BLaER1 treated with 17β-estradiol and CSF1 and Interleukin-3, amounts not matched to agents 10 nM and 100 nM (cell line): ENCODE data around the gene KCTD6.

Source experiments
- H3K27ac ChIP-seq, 11 experiments: shearing (Covaris generic); formaldehyde crosslinking; 2 replicates each; pipeline ENCODE4 v1.8.1; 2022
- H3K27me3 ChIP-seq, 11 experiments: shearing (Covaris generic); formaldehyde crosslinking; 2 replicates each; pipeline ENCODE4 v1.8.1; 2022
- H3K36me3 ChIP-seq, 11 experiments: shearing (Covaris generic); formaldehyde crosslinking; 2 replicates each; pipeline ENCODE4 v1.8.1; 2022
- H3K4me1 ChIP-seq, 10 experiments: shearing (Covaris generic); formaldehyde crosslinking; 2 replicates each; pipeline ENCODE4 v1.8.1; 2022
- H3K4me2 ChIP-seq, 11 experiments: shearing (Covaris generic); formaldehyde crosslinking; 2 replicates each; pipeline ENCODE4 v1.8.1; 2022
- H3K4me3 ChIP-seq, 10 experiments: shearing (Covaris generic); formaldehyde crosslinking; 2 replicates each; pipeline ENCODE4 v1.8.1; 2022
- H3K9ac ChIP-seq, 11 experiments: shearing (Covaris generic); formaldehyde crosslinking; 2 replicates each; pipeline ENCODE4 v1.8.1; 2022
- H3K9me3 ChIP-seq, 11 experiments: shearing (Covaris generic); formaldehyde crosslinking; replicated peaks in 1 of 11; 2 replicates each; pipeline ENCODE4 v1.8.1; 2022
- H4K20me1 ChIP-seq, 11 experiments: shearing (Covaris generic); formaldehyde crosslinking; 2 replicates each; pipeline ENCODE4 v1.8.1; 2022
- Cebpa-rat ChIP-seq, 11 experiments: shearing (Covaris generic); IDR thresholded peaks; 2 replicates each; pipeline ENCODE4 v1.8.1; 2022

Gene KCTD6

DNA sequence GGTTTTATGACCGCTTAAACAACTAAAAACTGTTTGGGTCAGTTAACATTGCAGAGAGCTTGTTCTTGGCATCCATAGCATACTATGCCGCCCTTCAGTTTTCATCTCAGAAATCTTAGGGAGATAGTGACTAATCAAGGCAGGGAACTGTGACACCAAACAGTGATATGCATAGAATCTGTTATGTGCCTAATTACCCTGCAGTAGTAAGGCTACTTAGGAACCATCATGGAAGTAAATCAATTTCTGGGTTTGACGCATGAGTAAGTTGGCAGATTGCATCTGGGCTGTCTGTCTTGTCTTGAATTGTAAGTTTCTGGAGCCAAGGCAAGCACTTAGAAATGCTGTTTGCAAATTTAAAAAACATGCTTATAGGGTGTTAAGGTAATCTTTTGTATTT is 22.5 kb downstream of the KCTD6 start:
- Histone ChIP-seq H3K36me3 (0 out of 22 replicates have a peak, but pooled peaks cover 0 to 4% (median 0%) of the 10 kb centered on the region in 11 experiments), H3K27ac (no peak overlapping the region), H3K27me3 (no peaks in the 10 kb centered on the region), H3K4me2 (no peak overlapping the region), H3K4me1 (no peaks in the 10 kb centered on the region), H3K9ac (no peak overlapping the region), H3K4me3 (no peak overlapping the region), H4K20me1 (no peaks in the 10 kb centered on the region), H3K9me3 (no peaks in the 10 kb centered on the region)
- no peak for TF ChIP-seq Cebpa-rat (IDR thresholded peaks at IDR 0.05)

DNA sequence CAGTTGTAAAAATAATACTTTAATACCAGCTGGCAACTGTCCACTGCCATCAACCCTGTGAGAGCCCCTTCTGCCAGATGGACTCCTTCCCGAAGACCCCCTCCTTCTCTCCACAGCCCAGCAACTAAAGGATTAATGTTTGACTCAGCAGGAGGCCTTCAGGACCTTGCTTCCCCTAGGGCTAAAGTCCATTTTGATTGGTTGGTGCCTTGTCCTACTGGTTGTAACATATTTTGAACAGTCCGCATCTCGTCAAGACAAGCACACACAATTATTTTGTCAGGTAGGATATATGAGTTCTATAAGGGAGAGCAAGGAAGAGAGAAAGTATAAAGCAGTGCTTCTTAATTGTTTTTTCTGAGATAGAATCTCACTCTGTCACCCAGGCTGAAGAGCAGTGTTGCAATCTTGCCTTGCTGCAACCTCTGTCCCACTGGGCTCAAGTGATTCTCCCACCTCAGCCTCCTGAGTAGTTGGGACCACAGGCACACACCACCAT is 26.4 kb downstream of the KCTD6 start:
- H3K36me3 ChIP-seq: no peaks in the 10 kb centered on the region
- no peak for TF ChIP-seq Cebpa-rat (IDR thresholded peaks at IDR 0.05)
- H3K9ac ChIP-seq: no peak overlapping the region
- H3K4me1 ChIP-seq: peaks cover 0 to 22% (median 0%) of the 10 kb centered on the region in 10 experiments; a peak in 7 of 20 replicates
- H3K4me3 ChIP-seq: no peak overlapping the region
- H3K9me3 ChIP-seq: no peaks in the 10 kb centered on the region
- H3K27me3 ChIP-seq: no peaks in the 10 kb centered on the region
- no peak overlapping the region for H3K4me2 ChIP-seq
- no peaks in the 10 kb centered on the region for H4K20me1 ChIP-seq
- no peak overlapping the region for H3K27ac ChIP-seq

DNA sequence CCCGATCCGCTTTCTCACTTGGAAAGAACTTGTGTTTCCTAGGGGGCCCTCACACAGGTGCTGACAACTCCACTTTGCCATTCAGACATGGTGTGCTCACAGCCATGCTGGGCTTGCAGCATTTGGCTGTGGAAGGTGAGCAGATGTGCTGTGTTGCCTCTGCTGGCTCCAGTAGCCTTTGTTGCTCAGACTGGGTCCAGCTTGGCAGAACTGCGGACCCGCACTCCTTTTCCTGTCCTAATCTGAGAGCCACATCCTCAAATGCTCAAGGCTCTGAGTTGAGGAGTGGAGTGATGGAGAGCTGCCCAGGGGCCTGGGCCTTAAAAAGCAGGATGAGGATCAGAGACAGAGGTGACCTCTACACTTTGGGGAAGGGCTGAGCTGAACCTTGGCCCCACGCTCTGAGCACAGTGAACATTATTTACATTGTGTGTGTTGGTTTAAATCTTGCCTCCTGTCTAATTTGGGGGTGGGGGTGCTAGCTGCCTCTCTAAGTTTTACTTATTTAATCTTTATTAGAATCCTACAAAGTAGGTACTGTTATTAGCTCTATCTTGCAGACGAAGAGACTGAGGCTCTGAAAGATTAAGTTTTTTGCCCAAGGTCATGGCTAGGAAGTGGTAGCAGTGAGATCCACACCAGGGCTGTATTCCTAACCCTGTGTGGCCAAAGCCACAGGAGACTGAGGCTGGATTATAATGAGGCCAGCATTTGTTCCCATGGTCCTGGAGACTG is 27.9 kb downstream of the KCTD6 start:
- H3K27ac ChIP-seq: no peak overlapping the region
- H3K9ac ChIP-seq: no peak overlapping the region
- H3K4me3 ChIP-seq: no peak overlapping the region
- H3K4me2 ChIP-seq: no peak overlapping the region
- no peaks in the 10 kb centered on the region for H3K27me3 ChIP-seq
- H3K9me3 ChIP-seq: no peaks in the 10 kb centered on the region
- peaks cover 0 to 22% (median 0%) of the 10 kb centered on the region in 10 experiments; a peak in 7 of 20 replicates for H3K4me1 ChIP-seq
- no peaks in the 10 kb centered on the region for H3K36me3 ChIP-seq
- no peak for TF ChIP-seq Cebpa-rat (IDR thresholded peaks at IDR 0.05)
- H4K20me1 ChIP-seq: no peaks in the 10 kb centered on the region

DNA sequence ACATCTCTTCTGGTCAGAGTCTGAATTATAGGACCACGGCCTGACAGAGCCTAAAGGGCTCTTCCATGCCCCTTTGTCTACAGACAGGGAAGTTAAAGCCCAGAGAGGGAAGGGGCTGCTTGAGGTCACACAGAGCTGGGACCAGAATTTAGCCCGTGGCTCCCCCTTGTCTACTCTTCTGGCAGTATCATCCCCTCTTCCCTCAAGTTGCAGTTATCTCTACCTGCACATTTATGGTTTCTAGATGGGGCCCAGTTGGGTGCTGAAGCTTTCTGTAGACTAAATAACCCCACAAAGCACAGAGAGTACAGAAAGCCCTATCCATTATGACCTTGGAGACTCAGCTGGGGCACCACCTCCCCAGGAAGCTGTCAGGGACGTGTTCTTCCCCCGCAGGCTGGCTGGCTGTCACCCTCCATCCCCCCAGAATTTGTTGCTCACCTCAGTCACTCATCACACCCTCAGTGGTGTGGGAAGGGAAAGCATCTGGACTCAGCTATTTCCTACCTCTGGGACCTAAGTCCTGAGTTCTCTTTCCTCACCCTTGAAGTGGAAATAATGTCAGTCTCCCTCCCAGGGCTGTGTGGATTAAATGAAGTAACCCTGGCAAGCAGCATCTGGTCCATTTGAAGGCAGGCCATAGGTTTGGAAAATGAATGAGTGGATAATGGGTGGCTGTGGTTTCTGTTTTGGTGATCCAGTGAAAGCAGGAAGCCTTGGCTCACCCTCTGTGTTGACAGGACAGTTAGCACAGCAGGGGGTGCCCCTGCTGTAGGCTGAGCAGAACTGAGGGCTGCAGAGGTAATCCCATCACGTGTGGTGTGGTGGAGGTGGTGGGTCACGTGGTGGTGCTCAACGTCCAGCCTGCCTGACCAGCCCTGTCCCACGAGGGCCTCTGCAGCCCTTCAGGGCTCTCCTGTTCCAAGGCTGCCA is 28.8 kb downstream of the KCTD6 start:
- Histone ChIP-seq H3K4me2 (peak overlapping the region in 1 of 11 experiments; percentile 26; a peak in 1 of 22 replicates), H3K9ac (no peak overlapping the region)
- TF ChIP-seq Cebpa-rat (IDR thresholded peaks at IDR 0.05): no peak

DNA sequence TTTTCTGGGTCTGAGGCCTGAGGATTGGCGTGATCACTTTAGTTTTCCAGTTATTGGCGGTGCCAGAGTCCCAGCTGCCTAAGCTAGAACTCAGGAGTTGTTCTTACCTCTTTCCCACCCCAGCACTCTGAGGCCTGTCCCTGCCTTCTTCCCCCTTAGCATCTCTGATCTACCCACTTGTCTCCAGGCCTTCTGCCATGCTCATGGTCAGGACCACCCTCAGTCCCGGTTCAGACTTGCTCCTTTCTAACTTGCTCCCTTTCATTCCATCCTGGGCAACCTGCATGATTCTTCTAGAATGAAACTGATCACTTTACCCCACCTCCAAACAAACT is 29.4 kb downstream of the KCTD6 start:
- no peak overlapping the region for H3K9ac ChIP-seq
- H3K27me3 ChIP-seq: no peaks in the 10 kb centered on the region
- H4K20me1 ChIP-seq: no peaks in the 10 kb centered on the region
- no peaks in the 10 kb centered on the region for H3K9me3 ChIP-seq
- no peak for TF ChIP-seq Cebpa-rat (IDR thresholded peaks at IDR 0.05)
- no peaks in the 10 kb centered on the region for H3K36me3 ChIP-seq
- H3K4me3 ChIP-seq: no peak overlapping the region
- H3K27ac ChIP-seq: no peak overlapping the region
- peaks cover 0 to 31% (median 4%) of the 10 kb centered on the region in 10 experiments; a peak in 11 of 20 replicates for H3K4me1 ChIP-seq
- H3K4me2 ChIP-seq: peak overlapping the region in 1 of 11 experiments; percentile 26; a peak in 1 of 22 replicates

More for the DNA sequence above, 28.8 kb downstream of the KCTD6 start:
- no peaks in the 10 kb centered on the region for H3K36me3 ChIP-seq
- no peaks in the 10 kb centered on the region for H4K20me1 ChIP-seq
- H3K27me3 ChIP-seq: no peaks in the 10 kb centered on the region
- H3K4me3 ChIP-seq: no peak overlapping the region
- peaks cover 0 to 25% (median 2%) of the 10 kb centered on the region in 10 experiments; a peak in 9 of 20 replicates for H3K4me1 ChIP-seq
- H3K9me3 ChIP-seq: no peaks in the 10 kb centered on the region
- H3K27ac ChIP-seq: no peak overlapping the region

DNA sequence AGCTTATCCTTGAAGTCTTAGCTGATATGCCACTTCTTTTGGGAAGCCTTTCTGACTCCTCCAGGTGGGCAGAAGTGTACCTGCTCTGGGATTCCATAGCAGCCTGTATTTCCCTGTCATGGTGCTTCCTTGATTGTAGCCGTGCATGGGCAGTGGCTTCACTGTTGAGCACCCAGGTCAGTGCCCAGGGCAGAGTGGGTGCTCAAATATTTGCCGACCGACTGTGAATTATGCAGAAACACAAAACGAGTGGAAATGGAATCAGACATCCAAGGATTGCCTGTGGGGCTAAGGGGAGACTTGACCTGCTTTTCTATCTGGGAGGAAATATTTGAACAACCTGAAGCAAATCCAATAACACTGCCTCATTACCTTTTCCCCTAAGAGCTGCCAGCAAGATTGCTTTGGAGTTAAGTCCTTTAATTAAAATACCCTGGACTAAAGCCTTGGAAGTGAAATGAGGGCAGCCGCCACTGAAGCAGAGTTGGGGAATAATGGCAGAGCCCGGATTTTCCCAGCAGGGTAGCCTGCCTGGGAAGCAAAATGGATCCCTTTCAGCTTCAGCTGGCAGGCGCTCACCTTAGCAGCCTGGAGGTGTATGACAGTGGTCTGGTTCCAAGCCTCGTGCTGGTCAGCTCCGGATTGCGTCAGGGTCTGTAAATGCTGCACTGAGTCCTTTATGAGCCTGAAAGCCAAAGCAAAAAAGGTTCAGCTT is 30.2 kb downstream of the KCTD6 start:
- H3K36me3 ChIP-seq: no peaks in the 10 kb centered on the region
- H3K27me3 ChIP-seq: no peaks in the 10 kb centered on the region
- no peak for TF ChIP-seq Cebpa-rat (IDR thresholded peaks at IDR 0.05)
- no peaks in the 10 kb centered on the region for H3K9me3 ChIP-seq
- H3K4me1 ChIP-seq: peaks cover 0 to 39% (median 7%) of the 10 kb centered on the region in 10 experiments; a peak in 11 of 20 replicates
- H4K20me1 ChIP-seq: no peaks in the 10 kb centered on the region
- peak overlapping the region in 1 of 11 experiments; percentile 3; a peak in 1 of 22 replicates for H3K4me2 ChIP-seq
- no peak overlapping the region for H3K4me3 ChIP-seq
- H3K9ac ChIP-seq: no peak overlapping the region
- H3K27ac ChIP-seq: no peak overlapping the region

DNA sequence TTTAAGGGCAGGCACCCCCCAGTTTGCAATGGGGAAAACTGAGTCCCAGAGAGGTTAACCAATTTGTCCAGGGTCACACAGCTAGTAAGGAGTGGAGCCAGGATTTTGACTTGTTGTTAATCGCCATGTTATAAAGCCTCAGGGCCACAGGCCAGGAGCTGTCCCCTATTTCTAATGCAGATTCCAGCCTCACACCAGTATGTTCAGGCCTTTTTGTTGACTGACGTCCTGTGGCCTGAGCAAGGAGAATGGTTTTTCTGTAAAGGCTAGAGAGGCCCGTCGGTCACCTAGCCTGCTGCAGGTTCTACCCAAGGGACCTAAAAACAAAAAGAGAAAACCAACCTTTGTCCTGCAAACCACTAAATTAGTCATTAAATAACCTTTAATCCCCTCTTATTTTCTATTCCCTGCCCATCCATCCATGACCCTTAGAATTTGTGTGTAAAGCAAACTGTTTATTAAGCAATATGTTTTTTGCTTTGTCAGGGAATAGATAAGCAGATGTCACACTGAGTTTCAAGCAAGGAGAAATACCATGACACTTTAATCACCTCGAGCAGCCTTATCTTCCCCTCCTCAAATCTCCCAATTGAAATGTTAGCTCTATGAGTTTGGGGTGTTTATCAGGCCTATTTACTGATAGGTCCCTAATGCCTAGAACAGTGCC is 31.0 kb downstream of the KCTD6 start:
- peaks cover 0 to 39% (median 7%) of the 10 kb centered on the region in 10 experiments; a peak in 11 of 20 replicates for H3K4me1 ChIP-seq
- no peak overlapping the region for H3K27ac ChIP-seq
- H3K36me3 ChIP-seq: no peaks in the 10 kb centered on the region
- no peak overlapping the region for H3K9ac ChIP-seq
- no peaks in the 10 kb centered on the region for H3K27me3 ChIP-seq
- TF ChIP-seq Cebpa-rat (IDR thresholded peaks at IDR 0.05): no peak
- H4K20me1 ChIP-seq: no peaks in the 10 kb centered on the region
- H3K4me3 ChIP-seq: no peak overlapping the region
- no peaks in the 10 kb centered on the region for H3K9me3 ChIP-seq
- H3K4me2 ChIP-seq: no peak overlapping the region

DNA sequence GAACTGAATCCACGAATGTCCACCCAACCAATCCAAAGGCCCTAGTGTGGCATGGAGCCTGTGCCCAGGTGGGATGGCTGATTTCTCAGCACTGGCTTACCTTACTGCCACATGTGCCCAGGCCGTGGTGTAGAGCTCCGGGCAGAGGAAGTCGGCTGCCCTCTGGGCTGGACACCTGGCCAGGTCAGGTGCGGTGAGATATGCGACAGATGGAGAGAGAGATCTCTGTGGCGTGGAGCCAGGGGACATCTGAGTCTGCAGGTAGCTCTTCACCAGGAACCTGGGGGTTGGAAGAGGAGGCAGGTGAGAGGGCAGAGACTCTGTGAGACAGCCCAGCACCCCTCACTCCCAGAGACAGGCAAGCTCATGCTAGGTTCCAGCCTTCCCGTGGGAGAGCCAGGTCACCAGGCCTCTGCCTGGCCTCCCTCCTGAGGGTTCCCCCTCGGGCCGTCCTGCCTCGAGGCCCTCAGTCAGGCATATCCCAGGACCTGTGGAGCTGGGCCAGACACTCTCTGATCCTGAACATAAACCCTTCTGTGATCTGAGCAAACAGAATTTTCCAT is 32.5 kb downstream of the KCTD6 start:
- Histone ChIP-seq H3K9ac (no peak overlapping the region), H3K27me3 (no peaks in the 10 kb centered on the region), H3K36me3 (no peaks in the 10 kb centered on the region), H4K20me1 (no peaks in the 10 kb centered on the region), H3K4me1 (peaks cover 0 to 44% (median 14%) of the 10 kb centered on the region in 10 experiments; a peak in 14 of 20 replicates), H3K9me3 (no peaks in the 10 kb centered on the region), H3K4me2 (no peak overlapping the region), H3K27ac (no peak overlapping the region), H3K4me3 (no peak overlapping the region)
- no peak for TF ChIP-seq Cebpa-rat (IDR thresholded peaks at IDR 0.05)
